Esophagus muscularis mucosa (tissue), 3 donors: ENCODE data around the gene RNF34.

Experiments used
- CTCF ChIP-seq, 3 experiments: fragments of 200-600 bp in 2 of 3; fragments of 450-650 bp in 1 of 3; sonication (generic) in 2 of 3; IDR thresholded peaks; one replicate each; pipeline ENCODE4 v1.5.1; 2017 to 2019; ENCODE audit warnings: antibody characterized with exemption in 3 of 3, mild to moderate bottlenecking in 2 of 3, moderate library complexity in 1 of 3
- POLR2AphosphoS5 ChIP-seq, 2 donors: sonication (generic); formaldehyde crosslinking; IDR thresholded peaks; one replicate each; pipeline ENCODE4 v1.6.1; 2017; ENCODE audit warnings: antibody characterized with exemption in 2 of 2

GRCh38 chr12:121441555-121441954 lies 41.6 kb downstream of the RNF34 start:
- TF ChIP-seq CTCF (IDR thresholded peaks at IDR 0.05) (no peak), POLR2AphosphoS5 (IDR thresholded peaks at IDR 0.05) (no peak)
